IPS DF 4.7 (cell line): ENCODE results near the gene HAPSTR1.
"Not testable (repeated sequence)": the region's sequence is repeated elsewhere in the genome, so short reads cannot be mapped to it uniquely, and the experiment has no call there.

ENCODE experiments used
- DNase-seq: peaks from one replicate; pipeline ENCODE4 v3.0.0-alpha.2; 2013; ENCODE audit warnings: low spot score; ENCODE audit errors: extremely low read depth

Gene HAPSTR1

DNA sequence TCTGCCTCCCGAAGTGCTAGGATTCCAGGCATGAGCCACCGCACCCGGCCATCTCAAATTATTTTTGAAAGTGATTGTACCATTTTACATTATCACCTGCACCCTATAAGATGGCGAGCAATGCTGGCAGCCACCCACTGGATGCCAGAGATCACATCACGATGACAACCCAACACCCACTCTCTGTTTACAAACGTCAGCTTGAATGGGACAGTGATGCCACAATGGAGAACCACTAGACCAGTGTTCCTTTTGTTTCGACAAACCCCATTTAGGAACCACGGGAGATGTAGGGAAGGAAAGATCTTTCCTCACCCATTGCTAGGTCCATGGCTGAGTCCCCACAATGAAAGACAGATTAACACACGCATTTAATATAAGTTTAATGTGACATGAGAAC lies 20.1 kb upstream of the HAPSTR1 start:
- DNase-seq = no peak

DNA sequence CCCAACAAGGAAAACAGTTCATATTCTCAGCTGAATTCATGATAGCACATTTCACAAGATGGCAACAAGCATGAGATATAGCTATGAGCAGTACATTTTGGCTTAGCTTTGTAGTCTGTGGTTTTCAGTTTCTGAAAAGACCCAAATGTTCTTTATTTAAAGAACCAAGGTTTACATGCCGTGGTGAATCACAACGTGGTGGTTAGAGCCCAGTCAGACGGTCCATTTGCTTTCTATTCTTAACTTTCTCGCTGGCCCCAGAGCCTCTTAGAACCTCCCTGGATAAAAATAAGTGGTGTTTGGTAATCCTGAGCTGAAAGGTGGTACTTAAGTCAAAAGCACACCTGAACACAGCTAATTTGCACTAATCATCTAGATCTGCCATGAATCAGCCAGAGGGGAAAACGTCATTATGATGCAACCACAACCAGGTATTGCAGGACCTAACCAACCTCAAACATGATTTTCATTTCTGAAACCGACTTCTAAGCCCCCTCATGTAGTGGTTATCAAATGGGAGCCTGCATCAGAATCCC lies 18.6 kb upstream of the HAPSTR1 start:
- DNase-seq = no peak

DNA sequence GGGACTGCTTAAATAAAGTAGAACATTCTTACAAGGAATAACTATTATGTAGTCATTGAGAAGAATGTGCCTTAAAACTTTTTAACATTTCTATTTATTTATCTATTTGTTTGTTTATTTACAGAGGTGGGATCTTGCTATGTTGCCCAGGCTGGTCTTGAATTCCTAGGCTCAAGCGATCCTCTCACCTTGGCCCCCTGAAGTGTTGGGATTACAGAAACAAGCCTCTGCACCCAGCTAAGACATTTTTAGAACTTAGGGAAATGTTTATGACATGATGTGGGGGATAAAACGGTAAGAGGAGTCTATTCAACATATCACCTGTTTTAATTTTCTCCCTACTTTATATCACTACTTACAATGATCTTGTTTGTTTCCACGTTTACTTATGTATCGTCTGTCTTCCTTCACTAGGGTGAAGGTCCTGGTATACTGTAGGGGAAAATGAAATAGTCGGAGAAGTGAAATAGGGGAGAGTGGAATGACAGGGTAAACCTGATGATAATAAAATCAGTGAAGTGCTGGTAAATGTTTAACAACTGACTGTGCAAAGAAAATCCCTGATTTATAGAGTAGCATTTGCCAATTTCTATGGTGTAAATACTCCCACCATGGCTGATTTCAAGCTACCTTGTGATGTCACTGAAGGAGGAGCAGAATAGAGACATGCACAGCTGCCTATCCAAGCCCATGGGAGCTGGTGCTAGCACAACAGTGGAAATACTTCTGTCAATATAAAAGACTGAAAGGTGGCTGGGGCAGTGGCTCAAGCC lies 16.0 kb upstream of the HAPSTR1 start:
- no peak for DNase-seq

DNA sequence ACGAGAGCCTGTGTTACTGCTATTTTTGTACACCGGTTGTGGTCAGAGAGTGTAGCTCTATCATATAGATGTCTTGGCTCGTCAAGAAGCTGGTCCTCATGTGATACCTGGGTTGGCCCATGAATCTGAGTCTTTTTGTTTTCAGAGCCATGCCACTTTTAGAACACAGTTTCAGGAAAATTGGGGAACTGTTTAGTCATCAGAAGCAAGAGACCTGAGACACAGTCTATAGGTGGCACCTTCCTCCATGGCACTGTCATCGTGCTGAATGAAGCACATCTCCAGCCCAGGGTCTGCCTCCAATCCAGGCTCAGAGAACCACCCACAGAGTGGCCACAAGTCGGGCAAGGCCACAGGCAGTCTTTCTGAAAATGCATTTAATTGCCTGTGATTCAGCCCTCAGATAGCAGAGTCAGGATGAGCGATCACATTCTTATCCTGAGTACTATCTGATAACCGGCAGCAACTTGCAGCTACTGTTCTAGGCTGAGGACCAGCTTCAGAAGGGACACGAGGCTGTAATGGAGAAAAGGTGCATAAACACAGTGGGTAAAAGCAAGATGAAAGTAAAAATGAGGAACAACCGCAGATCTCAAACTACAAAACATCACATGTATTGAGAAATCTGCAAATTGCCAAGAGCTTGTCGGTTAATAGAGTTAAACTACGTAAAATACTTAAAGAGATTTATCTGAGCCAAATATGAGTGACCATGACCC lies 14.2 kb upstream of the HAPSTR1 start:
- no peak for DNase-seq

DNA sequence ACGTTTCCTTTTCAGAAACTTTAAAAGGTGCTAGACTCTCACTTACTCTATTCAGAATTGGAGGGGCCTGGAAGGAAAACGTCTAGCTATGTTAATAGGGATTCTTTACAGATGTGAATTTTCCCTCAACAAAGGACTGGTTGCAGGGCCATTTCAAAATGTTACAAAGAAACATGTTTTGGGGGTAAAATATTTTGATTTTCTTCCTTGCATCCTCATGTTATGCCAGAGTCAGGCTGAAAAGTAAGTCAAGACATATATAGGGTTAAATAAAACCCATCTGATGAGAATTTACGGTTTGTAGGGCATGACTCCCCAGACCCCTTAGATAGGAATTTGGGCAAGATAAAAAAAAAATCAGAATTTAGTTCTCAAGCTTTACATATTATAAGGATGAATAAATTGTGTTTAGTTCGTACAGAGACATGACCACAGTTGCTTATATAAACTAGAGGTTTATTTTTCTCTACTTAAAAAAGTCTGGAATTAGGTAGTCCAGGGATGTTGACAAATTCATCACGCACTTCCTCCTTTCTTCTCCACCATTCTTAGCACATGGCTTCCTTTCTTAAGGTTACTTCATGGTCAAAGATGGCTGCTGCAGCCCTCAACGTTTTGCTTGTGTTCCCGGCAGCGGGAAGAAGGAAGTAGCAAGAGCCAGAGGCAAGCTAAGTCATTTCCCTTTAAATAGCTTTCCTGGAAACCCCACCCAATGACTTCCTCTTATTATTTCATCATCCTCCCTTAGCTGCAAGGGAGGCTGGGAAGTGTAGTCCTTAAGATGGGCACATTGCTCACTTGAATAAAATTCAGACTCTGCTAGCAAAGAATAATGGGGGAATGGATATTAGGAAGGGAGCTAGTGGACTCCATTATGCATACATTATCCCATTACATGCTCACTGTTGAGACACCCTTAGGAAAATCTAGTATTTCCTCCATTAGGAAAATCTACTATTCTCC lies 12.7 kb upstream of the HAPSTR1 start:
- peak; percentile 71 for DNase-seq

DNA sequence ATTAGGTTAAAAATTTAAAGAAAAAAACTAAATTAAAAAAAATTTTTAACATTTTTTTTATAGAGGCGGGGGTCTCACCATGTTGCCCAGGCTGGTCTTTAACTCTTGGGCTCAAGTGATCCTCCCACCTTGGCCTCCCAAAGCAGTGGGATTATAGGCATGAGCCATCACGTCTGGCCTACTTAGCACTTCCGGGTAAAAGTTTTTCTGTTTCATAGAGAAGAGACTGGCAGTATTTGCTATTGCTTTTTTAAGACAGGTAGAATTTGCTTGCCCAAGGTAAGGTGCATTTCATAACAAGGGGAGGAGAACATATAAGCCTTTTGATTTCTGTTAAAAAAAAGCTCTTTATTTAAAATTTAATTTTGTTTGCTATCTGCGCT lies 12.0 kb upstream of the HAPSTR1 start:
- DNase-seq = no peak

DNA sequence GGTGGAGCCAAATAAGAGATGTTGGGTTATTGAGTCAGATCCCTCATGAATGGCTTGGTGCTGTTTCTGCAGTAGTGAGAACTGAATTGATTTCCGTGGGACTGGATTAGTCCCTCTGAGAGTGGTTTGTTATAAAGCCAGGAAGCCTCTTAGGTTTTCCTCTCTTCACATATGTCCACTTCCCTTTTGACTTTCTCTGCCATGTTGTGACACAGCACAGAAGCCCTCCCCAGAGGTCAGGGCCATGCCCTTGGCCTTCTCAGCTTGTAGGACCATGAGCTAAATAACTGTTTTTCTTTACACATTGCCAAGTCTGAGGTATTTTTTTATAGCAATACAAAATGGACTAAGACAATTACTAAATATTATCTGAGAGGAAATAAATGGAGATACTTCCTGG lies 10.3 kb upstream of the HAPSTR1 start:
- no peak for DNase-seq

DNA sequence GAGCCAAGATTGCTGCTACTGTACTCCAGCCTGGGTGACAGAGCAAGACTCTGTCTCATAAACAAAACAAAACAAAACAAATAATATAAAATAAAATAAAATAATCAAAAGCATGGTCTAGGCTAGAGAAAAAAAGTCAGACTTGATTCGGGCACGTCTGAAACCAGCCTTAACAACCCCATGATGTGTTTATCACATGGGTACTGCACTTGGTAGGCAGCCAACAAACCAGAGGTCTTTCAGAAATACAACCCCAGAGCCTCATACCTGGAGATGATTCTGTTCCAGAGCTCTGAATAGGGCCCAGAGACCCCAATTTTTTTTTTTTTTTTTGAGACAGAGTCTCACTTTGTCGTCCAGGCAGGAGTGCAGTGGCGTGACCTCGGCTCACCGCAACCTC lies 9.6 kb upstream of the HAPSTR1 start:
- no peak for DNase-seq

DNA sequence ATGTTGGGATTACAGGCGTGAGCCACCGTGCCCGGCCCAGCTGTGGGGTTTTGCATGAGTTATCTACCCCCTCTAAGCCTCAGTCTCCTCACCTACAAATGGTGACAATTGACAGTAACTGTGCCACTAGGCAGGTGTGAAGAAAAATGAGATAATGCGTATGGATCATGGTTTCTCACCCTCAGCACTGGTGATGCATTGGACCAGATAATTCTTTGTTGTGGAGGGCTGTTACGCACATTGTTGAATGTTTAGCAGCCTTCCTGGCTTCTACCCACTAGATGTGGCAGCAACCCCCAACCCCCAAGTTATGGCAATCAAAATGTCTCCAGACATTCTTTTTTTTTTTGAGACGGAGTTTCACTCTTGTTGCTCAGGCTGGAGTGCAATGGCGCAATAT lies 9.0 kb upstream of the HAPSTR1 start:
- DNase-seq = no peak

DNA sequence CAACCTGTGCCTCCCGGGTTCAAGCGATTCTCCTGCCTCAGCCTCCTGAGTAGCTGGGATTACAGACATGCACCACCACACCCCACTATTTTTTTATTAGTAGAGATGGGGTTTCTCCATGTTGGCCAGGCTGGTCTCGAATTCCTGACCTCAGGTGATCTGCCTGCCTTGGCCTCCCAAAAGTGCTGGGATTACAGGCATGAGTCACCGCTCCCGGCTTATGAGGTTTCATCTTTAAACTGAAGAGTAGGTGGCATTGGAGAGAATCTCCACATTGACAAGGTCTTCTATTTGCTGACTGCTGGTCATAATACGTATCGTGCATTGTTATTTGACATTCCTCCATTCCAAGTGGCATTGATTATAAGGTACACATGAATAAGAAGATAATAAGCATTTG lies 3.7 kb upstream of the HAPSTR1 start:
- DNase-seq = not testable (repeated sequence)

DNA sequence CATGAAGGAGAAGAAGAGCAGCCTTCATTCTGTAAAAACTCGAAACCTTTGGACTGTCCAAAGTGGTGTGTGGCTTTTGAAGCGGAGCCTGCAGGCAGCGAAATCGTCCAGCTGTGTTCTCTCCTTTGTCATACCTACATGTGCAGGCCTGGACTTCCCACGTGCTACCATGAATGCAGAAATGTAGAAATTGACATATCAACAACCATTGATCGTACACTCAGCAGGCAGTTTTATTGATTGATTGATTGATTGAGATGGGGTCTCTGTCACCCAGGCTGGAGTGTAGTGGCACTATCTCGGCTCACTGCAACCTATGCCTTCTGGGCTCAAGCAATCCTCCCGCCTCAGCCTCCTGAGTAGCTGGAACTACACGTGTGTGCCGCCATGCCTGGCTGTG lies 2.6 kb upstream of the HAPSTR1 start:
- no peak for DNase-seq

DNA sequence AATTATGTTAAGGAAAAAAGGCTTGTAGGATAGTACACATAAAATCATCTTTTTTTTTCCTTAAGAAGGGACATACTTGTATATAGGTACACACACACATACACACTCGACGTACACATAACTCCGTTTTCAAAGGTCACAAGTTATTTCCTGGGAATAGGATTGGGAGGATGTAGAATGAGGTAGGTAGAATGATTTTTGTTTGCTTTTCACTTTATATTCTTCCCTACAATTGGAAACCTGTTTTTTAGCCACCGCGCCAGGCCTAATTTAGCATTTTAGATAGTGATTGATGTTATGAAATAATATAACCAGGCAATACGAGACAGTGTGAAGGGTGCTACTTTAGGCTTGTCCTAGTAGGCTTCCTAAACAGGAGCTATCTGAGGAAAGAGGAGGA lies 1.8 kb upstream of the HAPSTR1 start:
- no peak for DNase-seq

DNA sequence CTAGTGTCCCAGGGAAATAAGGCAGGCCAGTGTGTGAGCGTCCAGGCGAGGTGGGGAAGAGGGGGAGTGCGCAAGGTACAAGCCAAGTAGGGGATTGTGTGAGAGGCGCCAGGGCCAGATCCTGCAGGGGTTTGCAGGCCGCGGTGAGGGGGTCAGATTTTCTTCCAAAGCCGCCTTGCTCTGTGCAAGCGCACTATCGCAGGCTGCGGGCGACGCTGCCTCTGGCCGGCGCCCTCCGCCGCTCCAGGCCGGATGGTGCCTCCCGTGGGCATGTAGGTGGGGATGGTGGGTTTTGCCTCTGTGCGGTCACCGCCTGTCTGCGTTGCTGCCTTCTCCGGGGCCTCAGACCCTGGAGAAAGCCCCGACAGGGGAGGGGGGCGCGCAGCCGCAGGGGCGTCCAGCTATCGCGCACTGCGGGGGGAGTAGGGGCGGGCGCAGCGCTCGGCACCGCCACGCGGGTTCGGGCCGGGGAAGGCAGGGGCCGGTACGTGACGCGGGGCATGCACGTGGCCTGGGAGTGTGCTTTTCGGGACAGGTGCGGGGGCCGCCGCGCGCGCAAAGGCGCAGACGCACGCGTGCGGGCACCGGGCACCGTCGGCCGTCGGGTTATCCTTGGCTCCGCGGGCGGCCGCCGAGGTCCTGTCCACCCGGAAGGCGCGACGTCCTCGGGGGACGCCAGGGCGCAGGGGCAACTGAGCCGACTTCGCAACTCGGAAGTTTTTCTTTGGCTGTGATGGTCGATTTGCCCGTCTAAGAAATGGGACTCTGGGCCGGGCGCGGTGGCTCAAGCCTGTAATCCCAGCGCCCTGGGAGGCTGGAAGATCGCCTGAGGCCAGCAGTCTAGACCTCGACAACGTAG lies 1.1 kb upstream of the HAPSTR1 start:
- DNase-seq = no peak

DNA sequence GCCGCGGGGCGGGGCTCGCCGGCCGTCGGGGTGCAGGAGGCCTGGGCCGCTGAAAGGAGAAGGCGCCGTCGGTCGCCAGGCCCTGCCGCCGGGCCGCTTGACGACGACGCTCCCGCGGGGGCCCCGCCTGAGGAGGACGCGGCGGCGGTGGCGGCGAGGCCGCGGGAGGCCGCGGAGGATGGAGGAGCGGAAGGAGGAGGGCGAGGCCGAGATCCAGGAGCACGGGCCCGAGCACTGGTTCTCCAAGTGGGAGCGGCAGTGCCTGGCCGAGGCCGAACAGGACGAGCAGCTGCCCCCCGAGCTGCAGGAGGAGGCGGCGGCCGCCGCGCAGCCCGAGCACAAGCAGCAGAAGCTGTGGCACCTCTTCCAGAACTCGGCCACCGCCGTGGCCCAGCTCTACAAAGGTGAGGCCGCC lies 430 bp downstream of the HAPSTR1 start:
- DNase-seq = no peak

DNA sequence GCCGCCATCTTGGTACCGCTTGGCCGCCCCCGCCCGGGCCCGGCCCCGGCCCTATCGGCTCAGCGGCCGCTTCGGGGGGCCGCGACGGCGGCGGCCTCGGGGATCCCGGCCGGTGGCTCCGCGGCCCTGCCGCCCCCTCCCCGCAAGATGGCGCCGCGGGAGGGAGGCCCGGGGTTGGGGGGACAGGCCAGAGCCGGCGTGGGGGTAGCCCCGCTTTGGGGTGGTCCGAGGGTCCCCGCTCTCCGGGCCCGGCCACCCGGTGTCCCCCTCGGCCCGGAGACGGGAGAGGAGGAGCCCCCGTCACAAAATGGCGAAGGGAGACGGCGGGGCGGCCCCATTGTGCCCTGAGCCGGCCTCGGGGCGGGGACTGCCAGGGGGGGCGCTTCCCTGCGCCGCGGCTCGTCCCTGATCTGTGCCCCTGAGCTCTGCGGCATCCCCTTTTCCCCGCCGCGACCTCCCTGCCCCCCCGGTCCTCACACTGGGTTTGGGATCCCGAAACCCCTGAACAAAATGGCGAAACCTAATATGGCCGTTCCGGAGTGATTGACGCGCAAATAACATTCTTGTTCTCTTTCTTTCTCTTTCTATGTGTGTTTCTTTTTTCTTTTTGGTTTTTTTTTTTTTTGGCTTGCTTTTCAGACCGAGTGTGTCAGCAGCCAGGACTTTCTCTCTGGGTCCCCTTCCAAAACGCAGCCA lies 986 bp downstream of the HAPSTR1 start:
- DNase-seq = no peak

DNA sequence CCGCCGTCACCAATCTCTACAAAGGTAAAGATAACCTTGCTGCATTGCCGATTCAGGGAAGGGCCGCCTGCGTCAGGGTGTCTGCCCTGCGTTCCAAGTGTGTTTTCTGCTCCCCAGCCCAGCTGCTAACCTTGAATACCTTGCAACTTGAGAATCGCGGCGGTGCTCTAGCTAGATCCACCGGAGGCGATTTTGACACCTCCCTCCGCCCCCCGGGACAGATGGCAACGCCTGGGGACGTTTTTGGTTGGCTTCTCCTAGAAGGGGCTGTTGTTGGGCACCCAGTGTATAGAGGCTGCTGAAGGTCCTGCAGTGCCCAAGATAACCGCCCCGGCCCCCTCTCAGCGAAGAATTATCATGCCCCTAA lies 1.5 kb downstream of the HAPSTR1 start:
- DNase-seq = no peak

DNA sequence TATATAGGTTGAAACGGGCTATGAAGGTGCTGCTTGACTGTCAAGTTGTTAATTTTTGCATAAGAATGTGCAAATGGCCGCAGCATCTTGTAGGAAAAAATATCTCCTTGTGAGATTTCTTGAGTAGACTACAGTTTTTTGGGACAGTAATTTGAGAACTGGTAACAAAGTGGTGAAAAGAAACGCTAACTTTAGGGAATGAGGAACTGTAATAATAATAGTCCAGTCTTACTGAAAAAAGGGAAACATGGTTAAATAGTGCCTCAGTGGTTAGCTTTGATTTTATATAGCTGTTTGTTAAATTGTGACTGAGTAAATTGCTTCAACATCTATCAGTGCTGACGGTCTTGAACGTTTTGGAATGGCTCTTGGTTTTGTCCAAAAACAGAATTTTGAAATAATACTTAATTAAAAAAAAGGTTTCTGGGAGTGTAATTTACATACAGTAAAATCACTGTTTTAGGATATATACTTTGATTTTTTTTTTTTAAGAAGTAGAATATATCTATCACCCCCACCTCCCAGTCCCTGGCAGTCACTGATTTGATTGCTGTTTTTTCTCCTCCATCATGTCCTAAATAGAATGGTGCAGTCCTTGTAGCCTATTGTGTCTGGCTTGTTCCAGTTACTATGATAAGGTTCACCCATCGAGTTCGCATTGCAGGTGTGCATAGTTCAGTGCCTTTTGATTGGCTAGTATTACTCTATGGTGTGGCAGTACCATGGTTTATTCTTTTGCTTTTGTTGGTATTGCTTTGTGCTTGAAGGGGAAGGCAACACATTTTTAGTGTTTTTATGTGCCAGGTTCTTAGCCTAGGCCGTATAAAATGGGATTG lies 2.8 kb downstream of the HAPSTR1 start:
- DNase-seq = no peak

DNA sequence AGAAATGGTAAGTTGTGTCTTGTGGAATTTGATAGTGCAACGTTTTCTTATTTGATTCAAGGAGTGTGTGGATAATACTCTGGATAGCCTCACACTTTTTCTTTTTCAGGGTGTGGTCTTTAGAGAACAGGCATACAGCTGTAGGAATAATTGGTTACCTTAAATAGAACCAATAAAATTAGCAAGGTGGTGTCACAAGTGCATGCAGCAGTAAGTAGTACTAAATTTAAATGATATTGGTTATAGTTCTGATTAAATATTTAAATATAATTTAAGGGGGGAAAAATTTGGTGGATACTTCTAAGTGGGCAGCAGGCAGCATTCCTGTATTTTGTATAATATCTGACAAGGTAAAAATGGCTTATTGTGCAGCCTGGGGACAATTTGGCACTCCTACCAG lies 3.7 kb downstream of the HAPSTR1 start:
- no peak for DNase-seq

DNA sequence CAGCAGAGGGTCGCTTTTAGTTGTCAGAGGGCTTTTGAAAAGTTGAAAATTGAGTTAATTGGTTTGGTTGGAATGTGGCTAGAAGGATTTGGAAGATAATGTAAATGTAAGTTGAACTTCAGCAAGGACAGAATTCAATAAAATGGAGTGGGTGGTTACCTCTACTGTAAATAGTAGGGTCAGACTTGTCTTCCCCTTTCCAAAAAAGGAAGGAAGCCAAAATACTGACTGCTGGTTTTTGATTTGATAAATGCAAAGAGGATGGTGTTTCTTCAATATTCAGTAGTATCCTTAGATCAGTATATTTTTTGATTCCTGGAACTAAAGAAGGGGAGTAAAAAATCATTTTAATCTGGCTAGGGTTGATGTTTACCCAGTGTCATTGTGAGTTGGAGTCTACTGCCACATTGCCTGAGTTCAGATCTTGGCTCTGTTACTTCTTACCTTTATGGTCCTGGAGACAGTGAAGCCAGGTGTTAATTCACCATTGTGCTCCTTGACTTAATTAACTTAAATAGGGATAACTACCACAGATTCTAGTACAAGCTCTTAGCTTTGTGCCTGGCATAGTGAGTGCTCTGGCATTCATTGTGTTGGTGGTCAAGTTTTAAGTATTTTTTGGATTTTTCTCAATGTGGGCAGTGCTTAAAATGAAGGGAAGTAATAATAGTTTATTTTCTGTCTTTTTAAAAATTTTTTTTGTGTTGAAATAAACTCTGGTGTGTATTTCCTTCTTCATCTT lies 4.4 kb downstream of the HAPSTR1 start:
- no peak for DNase-seq
